Activated CD8-positive, alpha-beta memory T cell treated with anti-CD3 and anti-CD28 coated beads for 4 hours (primary cell): ENCODE results near the gene MARS1.
"Not testable (repeated sequence)": the region's sequence is repeated elsewhere in the genome, so short reads cannot be mapped to it uniquely, and the experiment has no call there.

Experiments
- DNase-seq, 2 donors: peaks; one replicate each; pipeline ENCODE4 v3.0.0-alpha.2; 2020; ENCODE audit warnings: low read depth in 2 of 2

Gene MARS1

DNA sequence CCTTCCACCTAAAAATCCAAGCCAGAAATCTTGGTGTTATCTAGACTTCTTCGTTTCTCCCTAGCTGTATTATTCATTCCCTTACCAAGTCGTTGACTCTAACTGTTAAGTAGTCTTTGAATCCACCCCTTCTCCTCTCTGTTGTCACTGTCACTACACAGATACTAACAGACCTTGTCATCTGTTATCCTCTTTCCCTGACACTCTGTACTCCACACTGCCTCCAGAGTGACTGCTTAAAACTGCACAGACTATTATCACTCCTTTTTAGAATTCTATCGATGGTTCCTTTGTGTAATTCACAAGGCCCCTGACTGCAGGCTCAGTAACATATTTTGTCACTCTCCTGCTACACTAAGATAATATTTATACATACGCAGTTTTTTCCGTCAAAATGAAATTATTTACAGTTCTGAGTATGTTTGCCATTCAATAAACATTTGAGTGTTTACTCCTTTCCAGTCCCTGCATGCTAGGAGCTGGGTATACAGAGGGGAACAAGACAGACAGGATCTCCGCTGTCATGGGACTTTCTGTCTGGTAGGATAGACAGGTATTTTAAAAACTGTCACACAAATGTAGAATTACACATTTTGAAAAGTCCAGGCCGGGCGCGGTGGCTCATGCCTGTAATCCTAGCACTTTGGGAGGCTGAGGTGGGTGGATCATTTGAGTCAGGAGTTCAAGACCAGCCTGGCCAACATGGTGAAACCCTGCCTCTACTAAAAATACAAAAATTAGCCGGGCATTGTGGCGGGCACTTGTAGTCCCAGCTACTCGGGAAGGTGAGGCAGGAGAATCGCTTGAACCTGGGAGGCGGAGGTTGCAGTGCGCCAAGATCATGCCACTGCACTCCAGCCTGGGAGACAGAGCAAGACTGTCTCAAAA lies 3.8 kb downstream of the MARS1 start:
- DNase-seq, result no peak

DNA sequence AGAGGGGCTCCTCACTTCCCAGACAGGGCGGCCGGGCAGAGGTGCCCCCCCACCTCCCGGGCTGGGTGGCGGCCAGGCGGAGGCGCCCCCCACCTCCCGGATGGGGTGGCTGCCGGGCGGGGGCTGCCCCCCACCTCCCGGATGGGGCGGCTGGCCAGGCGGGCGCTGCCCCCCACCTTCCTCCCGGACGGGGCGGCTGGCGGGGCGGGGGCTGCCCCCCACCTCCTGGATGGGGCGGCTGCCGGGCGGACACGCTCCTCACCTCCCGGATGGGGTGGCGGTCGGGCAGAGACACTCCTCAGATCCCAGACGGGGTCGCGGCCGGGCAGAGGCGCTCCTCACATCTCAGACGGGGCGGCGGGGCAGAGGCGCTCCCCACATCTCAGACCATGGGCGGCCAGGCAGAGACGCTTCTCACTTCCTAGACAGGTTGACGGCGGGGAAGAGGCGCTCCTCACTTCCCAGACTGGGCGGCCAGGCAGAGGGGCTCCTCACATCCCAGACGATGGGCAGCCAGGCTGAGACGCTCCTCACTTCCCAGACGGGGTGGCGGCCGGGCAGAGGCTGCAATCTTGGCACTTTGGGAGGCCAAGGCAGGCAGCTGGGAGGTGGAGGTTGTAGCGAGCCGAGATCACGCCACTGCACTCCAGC lies 7.3 kb downstream of the MARS1 start:
- not testable (repeated sequence) for DNase-seq

- no peak for DNase-seq
Observed at GRCh38 chr12:57496822-57497221, 9.0 kb downstream of the MARS1 start.

DNA sequence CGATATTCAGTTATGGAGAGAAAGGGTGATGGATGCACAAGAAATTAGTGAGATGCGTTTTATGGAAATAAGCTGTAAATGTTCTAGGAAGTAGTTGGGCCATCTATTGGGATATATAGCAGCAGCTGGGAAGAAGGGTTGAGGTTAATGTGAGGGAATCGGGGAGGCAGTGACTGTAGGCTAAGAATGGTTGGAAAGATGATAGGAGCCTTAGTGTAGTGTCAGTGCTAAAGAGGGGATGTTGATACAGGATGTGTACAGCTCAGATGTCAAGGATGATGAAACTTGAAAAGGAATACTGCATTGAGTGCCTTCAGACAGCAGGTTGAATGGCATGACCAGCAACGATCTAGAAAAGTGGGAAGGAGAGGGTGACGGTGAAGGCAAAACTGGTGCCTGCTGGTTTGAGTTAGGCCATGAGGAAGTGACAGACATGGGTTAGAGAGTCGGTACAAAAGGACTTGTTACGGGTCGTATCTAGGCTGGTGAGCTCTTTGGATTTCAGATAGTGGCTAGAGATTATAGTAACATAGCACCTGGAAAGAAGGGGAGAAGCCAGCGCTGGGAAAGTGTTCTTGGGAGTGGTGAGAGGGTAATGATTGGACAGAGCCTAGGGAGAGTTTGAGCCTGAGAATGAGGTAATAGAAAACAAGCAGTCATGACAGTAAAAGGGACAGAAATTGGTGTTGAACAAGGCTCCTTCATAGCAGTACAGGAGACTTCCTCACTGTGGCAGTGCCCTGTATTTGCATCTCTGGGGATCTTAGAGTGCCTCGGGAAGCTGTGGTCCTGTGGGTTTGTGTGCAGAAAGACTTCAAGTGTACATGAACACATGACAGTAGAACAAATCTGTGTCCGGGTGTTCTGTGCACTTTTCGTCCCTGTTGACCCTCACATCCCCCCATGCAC lies 9.6 kb downstream of the MARS1 start:
- DNase-seq, result no peak

DNA sequence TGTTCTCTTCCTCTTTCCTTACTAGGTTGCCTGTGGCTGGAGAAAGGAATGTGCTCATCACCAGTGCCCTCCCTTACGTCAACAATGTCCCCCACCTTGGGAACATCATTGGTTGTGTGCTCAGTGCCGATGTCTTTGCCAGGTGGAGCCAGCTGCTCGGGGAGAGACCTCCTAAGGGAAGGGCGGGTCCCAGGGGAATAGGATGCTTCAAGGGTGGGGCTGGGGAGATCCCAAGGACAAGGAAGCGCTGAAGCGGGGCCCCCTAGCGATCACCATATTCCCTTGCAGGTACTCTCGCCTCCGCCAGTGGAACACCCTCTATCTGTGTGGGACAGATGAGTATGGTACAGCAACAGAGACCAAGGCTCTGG lies 10.2 kb downstream of the MARS1 start:
- no peak for DNase-seq

DNA sequence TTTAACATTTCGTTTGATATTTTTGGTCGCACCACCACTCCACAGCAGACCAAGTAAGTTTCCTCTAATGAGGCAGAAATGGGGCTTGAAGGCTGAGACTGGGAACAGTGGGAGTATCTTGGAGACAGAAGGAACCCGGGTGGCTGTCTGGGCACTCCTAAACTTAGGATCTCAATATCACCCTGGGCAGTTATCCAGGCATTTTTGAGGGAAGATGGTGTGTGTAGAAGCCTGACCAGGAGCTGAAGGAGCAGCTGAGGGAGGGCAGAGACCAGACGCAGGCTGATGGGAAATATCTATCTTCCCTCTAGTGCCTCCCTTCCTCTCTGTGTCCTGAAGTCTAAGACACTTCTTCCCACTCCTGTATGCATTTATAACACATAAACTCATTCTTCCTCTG lies 10.7 kb downstream of the MARS1 start:
- DNase-seq, result no peak

GRCh38 chr12:57500213-57500612 lies 12.3 kb downstream of the MARS1 start:
- DNase-seq, result no peak

GRCh38 chr12:57502311-57502969 lies 14.6 kb downstream of the MARS1 start:
- DNase-seq, result not testable (repeated sequence)

- DNase-seq, result not testable (repeated sequence)
Observed at GRCh38 chr12:57506541-57506940, 18.7 kb downstream of the MARS1 start.

GRCh38 chr12:57507796-57508195 lies 19.9 kb downstream of the MARS1 start:
- not testable (repeated sequence) for DNase-seq

DNA sequence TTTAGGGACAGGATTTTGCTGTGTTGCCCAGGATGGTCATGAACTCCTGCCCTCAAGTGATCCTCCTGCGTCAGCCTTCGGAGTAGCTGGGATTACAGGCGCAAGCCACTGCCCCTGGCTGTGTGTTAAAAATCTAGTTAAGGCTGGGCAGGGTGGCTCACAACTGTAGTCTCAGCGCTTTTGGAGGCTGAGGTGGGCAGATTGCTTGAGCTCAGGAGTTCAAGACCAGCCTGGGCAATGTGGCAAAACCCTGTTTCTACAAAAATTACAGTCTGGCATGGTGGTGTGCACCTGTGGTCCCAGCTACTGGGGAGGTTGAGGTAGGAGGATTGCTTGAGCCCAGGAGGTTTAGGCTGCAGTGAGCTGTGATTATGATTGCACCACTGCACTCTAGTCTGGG lies 23.3 kb downstream of the MARS1 start:
- DNase-seq, result no peak

GRCh38 chr12:57511588-57512325 lies 23.9 kb downstream of the MARS1 start:
- no peak for DNase-seq

DNA sequence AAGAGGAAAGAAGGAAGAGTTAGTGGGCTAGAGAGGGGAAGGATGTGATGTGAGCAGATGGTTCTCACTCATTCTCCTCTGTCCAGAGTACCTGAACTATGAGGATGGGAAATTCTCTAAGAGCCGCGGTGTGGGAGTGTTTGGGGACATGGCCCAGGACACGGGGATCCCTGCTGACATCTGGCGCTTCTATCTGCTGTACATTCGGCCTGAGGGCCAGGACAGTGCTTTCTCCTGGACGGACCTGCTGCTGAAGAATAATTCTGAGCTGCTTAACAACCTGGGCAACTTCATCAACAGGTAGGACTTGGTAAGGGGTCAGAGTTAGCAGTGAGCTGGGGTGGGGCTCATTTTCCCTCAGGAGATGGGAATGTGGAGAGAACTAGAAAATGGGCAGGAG lies 24.8 kb downstream of the MARS1 start:
- no peak for DNase-seq

- DNase-seq, result no peak
Observed at GRCh38 chr12:57513266-57513665, 25.4 kb downstream of the MARS1 start.

GRCh38 chr12:57513677-57514076 lies 25.8 kb downstream of the MARS1 start:
- not testable (repeated sequence) for DNase-seq

DNA sequence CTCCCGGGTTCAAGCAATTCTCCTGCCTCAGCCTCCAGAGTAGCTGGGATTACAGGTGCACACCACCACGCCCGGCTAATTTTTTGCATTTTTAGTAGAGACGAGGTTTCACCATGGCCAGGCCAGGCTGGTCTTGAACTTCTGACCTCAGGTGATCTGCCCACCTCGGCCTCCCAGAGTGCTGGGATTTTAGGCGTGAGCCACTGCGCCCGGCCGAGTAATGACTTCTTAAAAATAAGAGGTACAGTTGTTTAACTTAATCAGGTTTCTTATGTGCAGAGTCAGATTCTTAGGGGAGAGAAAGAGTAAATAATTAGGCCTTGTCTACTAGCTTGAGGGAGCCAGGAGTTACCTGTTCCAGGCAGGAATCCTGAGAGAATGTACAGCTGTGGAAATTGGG lies 26.4 kb downstream of the MARS1 start:
- DNase-seq, result not testable (repeated sequence)

DNA sequence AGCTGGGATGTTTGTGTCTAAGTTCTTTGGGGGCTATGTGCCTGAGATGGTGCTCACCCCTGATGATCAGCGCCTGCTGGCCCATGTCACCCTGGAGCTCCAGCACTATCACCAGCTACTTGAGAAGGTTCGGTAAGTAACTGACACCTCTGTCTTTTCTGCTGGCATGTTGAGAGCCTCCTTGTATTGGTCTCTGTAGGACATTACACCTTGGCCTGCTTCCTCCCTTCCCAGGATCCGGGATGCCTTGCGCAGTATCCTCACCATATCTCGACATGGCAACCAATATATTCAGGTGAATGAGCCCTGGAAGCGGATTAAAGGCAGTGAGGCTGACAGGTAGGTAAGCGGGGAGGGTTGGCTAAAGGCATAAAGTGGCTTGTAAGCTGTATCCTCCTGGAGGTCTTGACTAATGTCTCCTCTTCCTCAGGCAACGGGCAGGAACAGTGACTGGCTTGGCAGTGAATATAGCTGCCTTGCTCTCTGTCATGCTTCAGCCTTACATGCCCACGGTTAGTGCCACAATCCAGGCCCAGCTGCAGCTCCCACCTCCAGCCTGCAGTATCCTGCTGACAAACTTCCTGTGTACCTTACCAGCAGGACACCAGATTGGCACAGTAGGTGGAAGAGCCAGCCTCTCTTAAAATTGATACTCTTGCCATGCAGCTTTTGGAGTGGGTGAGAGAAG lies 27.0 kb downstream of the MARS1 start:
- no peak for DNase-seq

DNA sequence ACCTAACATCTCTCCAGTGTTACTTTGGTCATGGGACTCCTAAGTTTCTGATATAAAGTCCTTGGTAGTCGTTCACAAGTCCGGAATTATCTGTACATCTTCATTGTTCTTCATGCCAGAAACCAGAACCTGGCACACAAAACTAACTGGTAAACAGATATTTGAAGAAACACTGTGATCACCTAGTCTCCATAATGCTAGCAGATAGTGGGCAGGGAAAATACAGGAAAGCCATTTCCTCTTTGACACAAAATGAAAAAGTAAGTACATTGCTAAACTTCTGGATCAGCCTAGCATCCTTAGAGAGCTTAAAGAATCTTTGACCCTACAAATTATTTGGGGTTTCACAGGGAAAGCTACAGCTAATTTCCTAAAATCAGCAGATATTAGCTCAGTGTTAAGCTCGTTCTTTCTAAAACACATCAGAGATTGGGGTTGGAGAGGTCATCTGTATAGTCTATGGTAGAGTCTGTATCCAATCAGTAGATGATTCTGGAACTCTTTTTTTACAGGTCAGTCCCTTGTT lies 27.6 kb downstream of the MARS1 start:
- DNase-seq, result no peak

DNA sequence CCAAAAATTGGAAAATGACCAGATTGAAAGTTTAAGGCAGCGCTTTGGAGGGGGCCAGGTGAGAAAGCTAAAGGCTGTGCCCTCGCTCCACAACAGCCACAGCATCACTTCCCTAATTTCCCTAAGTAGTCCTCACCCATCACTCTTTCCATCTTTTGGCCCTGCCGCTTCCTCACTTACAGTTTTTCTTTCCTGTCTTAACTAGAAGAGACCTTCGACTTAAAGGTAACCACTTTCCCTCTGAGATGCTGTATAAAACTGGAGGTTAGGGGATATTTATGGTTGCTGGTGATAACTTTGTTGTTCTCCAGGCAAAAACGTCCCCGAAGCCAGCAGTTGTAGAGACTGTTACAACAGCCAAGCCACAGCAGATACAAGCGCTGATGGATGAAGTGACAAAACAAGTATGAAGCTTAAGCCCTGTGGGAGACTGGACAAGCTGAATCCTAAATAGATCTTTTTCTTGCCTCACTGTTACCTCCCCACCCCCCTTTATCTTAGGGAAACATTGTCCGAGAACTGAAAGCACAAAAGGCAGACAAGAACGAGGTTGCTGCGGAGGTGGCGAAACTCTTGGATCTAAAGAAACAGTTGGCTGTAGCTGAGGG lies 28.2 kb downstream of the MARS1 start:
- no peak for DNase-seq
